ENCODE measurements around the gene ERVK3-1.

- TF ChIP-seq, protein P1, sequence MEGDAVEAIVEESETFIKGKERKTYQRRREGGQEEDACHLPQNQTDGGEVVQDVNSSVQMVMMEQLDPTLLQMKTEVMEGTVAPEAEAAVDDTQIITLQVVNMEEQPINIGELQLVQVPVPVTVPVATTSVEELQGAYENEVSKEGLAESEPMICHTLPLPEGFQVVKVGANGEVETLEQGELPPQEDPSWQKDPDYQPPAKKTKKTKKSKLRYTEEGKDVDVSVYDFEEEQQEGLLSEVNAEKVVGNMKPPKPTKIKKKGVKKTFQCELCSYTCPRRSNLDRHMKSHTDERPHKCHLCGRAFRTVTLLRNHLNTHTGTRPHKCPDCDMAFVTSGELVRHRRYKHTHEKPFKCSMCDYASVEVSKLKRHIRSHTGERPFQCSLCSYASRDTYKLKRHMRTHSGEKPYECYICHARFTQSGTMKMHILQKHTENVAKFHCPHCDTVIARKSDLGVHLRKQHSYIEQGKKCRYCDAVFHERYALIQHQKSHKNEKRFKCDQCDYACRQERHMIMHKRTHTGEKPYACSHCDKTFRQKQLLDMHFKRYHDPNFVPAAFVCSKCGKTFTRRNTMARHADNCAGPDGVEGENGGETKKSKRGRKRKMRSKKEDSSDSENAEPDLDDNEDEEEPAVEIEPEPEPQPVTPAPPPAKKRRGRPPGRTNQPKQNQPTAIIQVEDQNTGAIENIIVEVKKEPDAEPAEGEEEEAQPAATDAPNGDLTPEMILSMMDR (IDR thresholded peaks at IDR 0.05; ENCODE audit: low read depth, low read length), result no peak
- no peak for TF ChIP-seq EZH2phosphoT487 (IDR thresholded peaks at IDR 0.05; ENCODE audit: low read depth)
These were observed 13.1 kb downstream of the ERVK3-1 start for GRCh38 chr19:58318297-58318696.

All from OCI-LY3 (cell line).